Trophoblast cell (in vitro differentiated cells and primary cell): Measurements from ENCODE around the gene ZNF467.

ENCODE experiments used
- DNase-seq, 2 donors: peaks; one replicate each; pipeline ENCODE4 v3.0.0-alpha.2; 2016
- H2AFZ ChIP-seq: 2 replicates; pipeline ENCODE4 v1.6.1; 2013; ENCODE audit warnings: low read length, moderate library complexity, mild to moderate bottlenecking; ENCODE audit not compliant: insufficient read depth, poor library complexity
- H2AK5ac ChIP-seq: 2 replicates; pipeline ENCODE4 v1.6.1; 2013; ENCODE audit warnings: mild to moderate bottlenecking, low read length
- H2BK120ac ChIP-seq: 2 replicates; pipeline ENCODE4 v1.6.1; 2013; ENCODE audit warnings: low read length, mild to moderate bottlenecking, moderate library complexity; ENCODE audit not compliant: insufficient read depth, poor library complexity
- H2BK12ac ChIP-seq: 2 replicates; pipeline ENCODE4 v1.6.1; 2013; ENCODE audit warnings: mild to moderate bottlenecking, low read length, moderate library complexity
- H2BK5ac ChIP-seq: 2 replicates; pipeline ENCODE4 v1.6.1; 2013; ENCODE audit warnings: low read length, low read depth, moderate library complexity, mild to moderate bottlenecking; ENCODE audit not compliant: poor library complexity
- H3K14ac ChIP-seq: 2 replicates; pipeline ENCODE4 v1.6.1; 2013; ENCODE audit warnings: mild to moderate bottlenecking, low read length
- H3K18ac ChIP-seq: 2 replicates; pipeline ENCODE4 v1.6.1; 2013; ENCODE audit warnings: mild to moderate bottlenecking, low read length
- H3K23ac ChIP-seq: 2 replicates; pipeline ENCODE4 v1.6.1; 2013; ENCODE audit warnings: low read length
- H3K27ac ChIP-seq: 2 replicates; pipeline ENCODE4 v1.5.1; 2013; ENCODE audit warnings: low read depth, mild to moderate bottlenecking, inconsistent platforms, low read length, moderate library complexity
- H3K27me3 ChIP-seq: 2 replicates; pipeline ENCODE4 v1.6.1; 2013; ENCODE audit warnings: inconsistent platforms, mild to moderate bottlenecking, low read length, moderate library complexity; ENCODE audit not compliant: insufficient read depth
- H3K36me3 ChIP-seq, 2 experiments: 1 replicate in 1 of 2; 2 replicates in 1 of 2; pipeline ENCODE4 v1.6.1; 2013; ENCODE audit warnings: low read length in 2 of 2, mild to moderate bottlenecking in 2 of 2, moderate library complexity in 1 of 2; ENCODE audit not compliant: insufficient read depth in 2 of 2, control insufficient read depth in 1 of 2
- H3K4ac ChIP-seq: 2 replicates; pipeline ENCODE4 v1.6.1; 2013; ENCODE audit warnings: low read depth, mild to moderate bottlenecking, low read length, moderate library complexity
- H3K4me1 ChIP-seq, 2 experiments: 1 replicate in 1 of 2; 2 replicates in 1 of 2; pipeline ENCODE4 v1.6.1; 2013; ENCODE audit warnings: low read length in 2 of 2, mild to moderate bottlenecking in 2 of 2, moderate library complexity in 1 of 2; ENCODE audit not compliant: insufficient read depth in 2 of 2, control insufficient read depth in 1 of 2
- H3K4me2 ChIP-seq: 2 replicates; pipeline ENCODE4 v1.6.1; 2013; ENCODE audit warnings: inconsistent platforms, mild to moderate bottlenecking, low read length, moderate library complexity
- H3K4me3 ChIP-seq: 2 replicates; pipeline ENCODE4 v1.5.1; 2013; ENCODE audit warnings: mild to moderate bottlenecking, low read depth, low read length, inconsistent platforms
- H3K79me1 ChIP-seq: one replicate; pipeline ENCODE4 v1.6.1; 2013; ENCODE audit warnings: low read length
- H3K79me2 ChIP-seq: 2 replicates; pipeline ENCODE4 v1.6.1; 2013; ENCODE audit warnings: low read length, mild to moderate bottlenecking; ENCODE audit not compliant: control insufficient read depth, insufficient read depth, poor library complexity
- H3K9ac ChIP-seq: 2 replicates; pipeline ENCODE4 v1.6.1; 2013; ENCODE audit warnings: mild to moderate bottlenecking, low read length
- H3K9me3 ChIP-seq: 2 replicates; pipeline ENCODE4 v1.6.1; 2013; ENCODE audit warnings: low read depth, mild to moderate bottlenecking, control low read depth, inconsistent platforms, low read length; ENCODE audit not compliant: insufficient read depth
- H4K12ac ChIP-seq: 2 replicates; pipeline ENCODE4 v1.6.1; 2013; ENCODE audit warnings: low read depth, mild to moderate bottlenecking, low read length, moderate library complexity
- H4K8ac ChIP-seq: 2 replicates; pipeline ENCODE4 v1.6.1; 2013; ENCODE audit warnings: low read depth, mild to moderate bottlenecking, low read length, moderate library complexity
- H4K91ac ChIP-seq: one replicate; pipeline ENCODE4 v1.6.1; 2013; ENCODE audit warnings: low read depth, mild to moderate bottlenecking, low read length, moderate library complexity
- WGBS: extraction: QIAGEN DNeasy Blood & Tissue Kit; methylation state at CpG from one replicate; pipeline ENCODE4 v1.1.7; 2013; ENCODE audit warnings: missing lambda C conversion rate; ENCODE audit not compliant: insufficient read length, insufficient coverage; ENCODE audit errors: extremely low coverage; 5-methylcytosine and 5-hydroxymethylcytosine counted together

ZNF467 gene

DNA sequence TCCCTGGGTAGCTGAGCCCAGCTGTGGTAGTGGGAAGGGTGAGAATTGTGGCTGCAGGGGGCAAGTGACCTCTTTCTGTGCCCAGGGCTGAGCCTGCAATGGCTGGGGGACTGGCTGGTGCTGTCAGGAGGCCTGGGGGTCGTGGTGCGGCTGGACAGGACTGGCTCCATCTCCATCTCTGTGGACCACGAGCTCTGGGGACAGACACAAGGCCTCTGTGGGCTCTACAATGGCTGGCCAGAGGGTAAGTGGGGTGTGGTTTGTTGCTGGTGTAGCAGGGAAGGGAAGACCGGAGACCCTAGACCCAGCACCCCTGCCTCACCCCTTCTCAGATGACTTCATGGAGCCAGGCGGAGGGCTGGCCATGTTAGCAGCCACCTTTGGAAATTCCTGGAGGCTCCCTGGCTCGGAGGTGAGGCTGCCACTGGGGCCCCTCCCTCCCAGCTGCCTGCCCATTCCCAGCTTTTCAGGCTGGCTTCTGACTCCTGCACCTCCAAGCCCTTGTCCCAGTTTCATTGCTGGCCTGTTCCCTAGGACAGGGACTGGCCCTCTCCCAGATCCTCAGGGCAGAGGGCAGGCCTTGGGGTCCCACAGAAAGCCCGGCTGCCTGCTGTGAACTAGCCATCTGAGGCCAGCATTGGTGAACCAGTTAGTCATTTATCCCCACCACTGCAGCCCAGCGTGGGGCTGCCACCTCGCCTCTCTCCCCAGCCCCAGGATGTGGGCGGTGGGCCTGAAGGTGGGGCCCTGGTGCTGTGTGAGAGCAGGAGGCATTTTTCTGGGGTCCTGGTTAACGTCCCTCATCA is 5.5 kb upstream of the ZNF467 start:
- H4K91ac ChIP-seq, result no peak overlapping the region
- peaks cover 4% of the 10 kb centered on the region for H3K9me3 ChIP-seq
- no peaks in the 10 kb centered on the region for H3K79me1 ChIP-seq
- no peak overlapping the region for H3K4me2 ChIP-seq
- H3K9ac ChIP-seq, result no peak overlapping the region
- H3K4me3 ChIP-seq, result no peak overlapping the region
- no peaks in the 10 kb centered on the region for H3K79me2 ChIP-seq
- no peaks in the 10 kb centered on the region for H3K4me1 ChIP-seq
- H4K12ac ChIP-seq, result no peak overlapping the region
- no peak for DNase-seq
- no peak overlapping the region for H3K18ac ChIP-seq
- H2BK5ac ChIP-seq, result no peak overlapping the region
- H3K4ac ChIP-seq, result no peak overlapping the region
- H3K27ac ChIP-seq, result no peak overlapping the region
- no peaks in the 10 kb centered on the region for H3K36me3 ChIP-seq
- H4K8ac ChIP-seq, result no peak overlapping the region
- H2BK120ac ChIP-seq, result no peak overlapping the region
- H2BK12ac ChIP-seq, result no peak overlapping the region
- no peak overlapping the region for H2AK5ac ChIP-seq
- H3K14ac ChIP-seq, result no peak overlapping the region
- no CpG with 5 or more reads among the region's 11 CpGs for WGBS
- H2AFZ ChIP-seq, result no peak overlapping the region
- H3K23ac ChIP-seq, result no peak overlapping the region
- peaks cover 14% of the 10 kb centered on the region for H3K27me3 ChIP-seq

GRCh38 chr7:149778327-149778637 is 4.9 kb upstream of the ZNF467 start:
- no peak overlapping the region for H2BK5ac ChIP-seq

DNA sequence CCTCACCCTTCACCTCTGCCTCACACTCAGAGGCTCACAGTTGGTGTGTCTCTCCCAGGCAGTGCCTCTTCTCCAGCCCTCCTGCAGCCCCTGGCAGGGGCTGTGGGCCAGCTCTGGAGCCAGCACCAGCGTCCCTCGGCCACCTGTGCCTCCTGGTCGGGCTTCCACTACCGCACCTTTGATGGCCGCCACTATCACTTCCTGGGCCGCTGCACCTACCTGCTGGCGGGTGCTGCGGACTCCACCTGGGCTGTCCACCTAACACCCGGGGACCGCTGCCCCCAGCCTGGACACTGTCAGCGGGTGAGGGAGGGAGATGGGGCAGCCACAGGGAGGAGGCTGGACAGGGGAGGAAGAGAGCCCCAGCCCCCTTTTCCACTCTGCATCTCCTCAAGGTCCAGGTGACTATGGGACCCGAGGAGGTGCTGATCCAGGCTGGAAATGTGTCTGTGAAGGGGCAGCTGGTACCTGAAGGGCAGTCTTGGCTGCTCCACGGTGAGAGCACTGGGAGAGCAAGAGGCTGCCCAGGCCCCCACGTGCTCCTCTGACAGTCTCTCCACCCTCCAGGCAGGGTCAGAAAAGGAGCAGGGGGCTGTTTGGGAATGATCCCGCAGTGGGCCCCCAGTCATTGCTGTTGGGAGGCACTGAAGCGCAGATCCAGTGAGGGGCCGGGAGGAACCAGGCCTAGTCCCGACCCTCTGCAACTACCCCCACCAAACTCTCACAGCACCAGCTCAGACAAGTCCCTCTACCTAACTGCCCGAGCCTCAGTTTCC is 4.4 kb upstream of the ZNF467 start:
- H3K23ac ChIP-seq, result no peak overlapping the region
- H4K12ac ChIP-seq, result no peak overlapping the region
- H4K8ac ChIP-seq, result no peak overlapping the region
- no peak overlapping the region for H3K27ac ChIP-seq
- H4K91ac ChIP-seq, result no peak overlapping the region
- H3K36me3 ChIP-seq, result no peaks in the 10 kb centered on the region
- no peak overlapping the region for H3K4ac ChIP-seq
- H3K14ac ChIP-seq, result no peak overlapping the region
- no peak overlapping the region for H3K4me3 ChIP-seq
- no peaks in the 10 kb centered on the region for H3K79me2 ChIP-seq
- no peak overlapping the region for H3K4me2 ChIP-seq
- no CpG with 5 or more reads among the region's 19 CpGs for WGBS
- peaks cover 2% of the 10 kb centered on the region for H3K9me3 ChIP-seq
- no peak overlapping the region for H2AFZ ChIP-seq
- H3K18ac ChIP-seq, result no peak overlapping the region
- H2AK5ac ChIP-seq, result no peak overlapping the region
- H3K27me3 ChIP-seq, result peaks cover 22% of the 10 kb centered on the region
- H3K9ac ChIP-seq, result no peak overlapping the region
- H2BK12ac ChIP-seq, result no peak overlapping the region
- H2BK120ac ChIP-seq, result no peak overlapping the region
- peaks cover 0 to 6% of the 10 kb centered on the region in 2 experiments for H3K4me1 ChIP-seq
- H2BK5ac ChIP-seq, result no peak overlapping the region
- no peaks in the 10 kb centered on the region for H3K79me1 ChIP-seq
- DNase-seq, result no peak

More at GRCh38 chr7:149778327-149778637, 4.9 kb upstream of the ZNF467 start:
- no peak overlapping the region for H3K27ac ChIP-seq
- no peak overlapping the region for H3K4me3 ChIP-seq
- no peak overlapping the region for H3K4me2 ChIP-seq
- no peak overlapping the region for H4K8ac ChIP-seq
- peaks cover 0 to 2% of the 10 kb centered on the region in 2 experiments for H3K4me1 ChIP-seq
- H3K18ac ChIP-seq, result no peak overlapping the region
- DNase-seq, result no peak
- peaks cover 4% of the 10 kb centered on the region for H3K9me3 ChIP-seq
- no peak overlapping the region for H3K9ac ChIP-seq
- no peak overlapping the region for H4K12ac ChIP-seq
- no peak overlapping the region for H3K4ac ChIP-seq
- no peak overlapping the region for H2AFZ ChIP-seq
- H3K79me2 ChIP-seq, result no peaks in the 10 kb centered on the region
- no peak overlapping the region for H3K23ac ChIP-seq
- peaks cover 18% of the 10 kb centered on the region for H3K27me3 ChIP-seq
- H3K36me3 ChIP-seq, result no peaks in the 10 kb centered on the region
- WGBS, result no CpG with 5 or more reads among the region's 5 CpGs
- no peak overlapping the region for H2BK12ac ChIP-seq
- no peak overlapping the region for H3K14ac ChIP-seq
- H3K79me1 ChIP-seq, result no peaks in the 10 kb centered on the region
- H4K91ac ChIP-seq, result no peak overlapping the region
- no peak overlapping the region for H2BK120ac ChIP-seq
- no peak overlapping the region for H2AK5ac ChIP-seq

DNA sequence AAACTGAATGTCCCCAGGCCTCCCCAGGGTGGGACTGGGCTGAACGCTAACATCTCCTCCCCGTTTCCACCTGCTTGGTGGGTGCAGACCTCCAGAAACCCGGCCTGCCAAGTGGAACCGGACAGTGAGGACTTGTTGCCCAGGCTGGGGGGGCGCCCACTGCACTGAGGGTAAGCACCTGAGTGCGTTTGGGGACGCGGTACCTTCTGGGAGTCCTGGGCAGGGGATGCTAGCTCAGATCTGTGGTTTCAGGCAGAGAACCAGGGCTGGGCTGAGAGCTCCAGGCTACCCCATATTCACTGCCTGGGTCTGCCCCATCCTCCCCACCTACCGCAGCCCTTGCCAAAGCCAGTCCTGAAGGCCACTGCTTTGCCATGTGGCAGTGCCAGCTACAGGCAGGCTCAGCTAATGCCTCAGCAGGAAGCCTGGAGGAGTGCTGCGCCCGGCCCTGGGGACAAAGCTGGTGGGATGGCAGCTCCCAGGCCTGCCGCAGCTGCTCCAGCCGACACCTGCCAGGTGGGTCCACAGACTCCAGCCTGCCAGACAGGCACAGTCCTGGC is 3.5 kb upstream of the ZNF467 start:
- Histone ChIP-seq H3K27me3 (peaks cover 25% of the 10 kb centered on the region), H3K9me3 (peaks cover 2% of the 10 kb centered on the region), H3K4me2 (no peak overlapping the region), H2BK5ac (no peak overlapping the region), H3K4me1 (peaks cover 0 to 6% of the 10 kb centered on the region in 2 experiments), H4K91ac (no peak overlapping the region), H3K23ac (no peak overlapping the region), H2AFZ (no peak overlapping the region), H2BK120ac (no peak overlapping the region), H3K9ac (no peak overlapping the region), H4K12ac (no peak overlapping the region), H4K8ac (no peak overlapping the region), H3K79me1 (peaks cover 3% of the 10 kb centered on the region), H3K79me2 (no peaks in the 10 kb centered on the region), H2AK5ac (no peak overlapping the region), H3K36me3 (no peaks in the 10 kb centered on the region), H3K27ac (no peak overlapping the region), H2BK12ac (no peak overlapping the region), H3K4me3 (no peak overlapping the region), H3K4ac (no peak overlapping the region), H3K18ac (no peak overlapping the region), H3K14ac (no peak overlapping the region)
- no CpG with 5 or more reads among the region's 13 CpGs for WGBS
- no peak for DNase-seq
